ENCODE results near the gene GPR141. TPM values are rescaled to one million over a fixed set of nuclear protein-coding genes. Genes with fewer than 3 reads are reported as not detected.

GPR141 gene
- total and polyA plus RNA-seq, 2 donors (not counting 1 experiment from before 2014, with no cell fraction given): not detected

DNA sequence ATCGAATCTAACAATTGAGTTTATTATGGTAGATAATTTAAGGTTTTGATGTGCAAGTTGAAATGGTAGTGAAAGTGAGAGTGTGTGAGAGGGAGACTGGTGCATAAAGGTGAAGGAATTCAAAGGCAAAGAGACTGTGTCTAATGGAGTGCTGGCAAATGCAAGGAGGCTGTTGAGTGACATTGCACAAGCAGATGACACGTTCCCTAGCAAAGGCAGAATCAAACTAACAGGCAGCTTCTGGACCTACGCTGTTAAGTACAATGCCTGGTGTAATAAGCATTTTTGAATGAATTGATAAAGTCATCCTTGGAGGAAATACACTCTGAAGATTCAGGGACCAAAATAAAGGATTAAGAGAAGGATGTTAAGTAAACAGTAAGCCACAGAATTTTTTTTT, 11.7 kb upstream of the GPR141 start:
- Mint-ChIP-seq H3K9me3 (ENCODE audit: insufficient read depth) (no peaks in the 10 kb centered on the region), H3K27me3 (peaks cover 68% of the 10 kb centered on the region), H3K27ac (no peak overlapping the region), H3K4me1 (peaks cover 4% of the 10 kb centered on the region), H3K4me3 (no peak overlapping the region)
- no peak overlapping the region for H3K4me3 ChIP-seq (ENCODE audit: control extremely low read depth in 1 of 5, extremely low read depth in 1 of 5, insufficient read depth in 1 of 5, low read depth in 2 of 5, low read length in 4 of 5)
- POLR2A ChIA-PET: no interaction called here
- no peak for DNase-seq
- no peaks in the 10 kb centered on the region for H3K79me2 ChIP-seq (ENCODE audit: control insufficient read depth, insufficient read depth, low read length)
- H3K36me3 ChIP-seq (replicated peaks in 1 of 2; ENCODE audit: control extremely low read depth in 1 of 2, control insufficient read depth in 1 of 2, extremely low read depth in 1 of 2, insufficient read depth in 2 of 2, low read length in 1 of 2): no peaks in the 10 kb centered on the region
- peaks cover 0 to 54% (median 15%) of the 10 kb centered on the region in 4 experiments for H3K27me3 ChIP-seq (replicated peaks in 1 of 4; ENCODE audit: control extremely low read depth in 1 of 4, control insufficient read depth in 3 of 4, insufficient read depth in 4 of 4, low read length in 3 of 4)
- CTCF ChIA-PET: interaction anchor here (0.7 kb wide), 1 partner anchor 11 kb away, joined by 3 read pairs; no protein-coding TSS in a partner anchor
- 93% methylated on average over 2 of the region's 3 CpGs for WGBS (ENCODE audit: insufficient coverage)
- no peak for ATAC-seq (ENCODE audit: low read depth)
- TF ChIP-seq, protein P1, sequence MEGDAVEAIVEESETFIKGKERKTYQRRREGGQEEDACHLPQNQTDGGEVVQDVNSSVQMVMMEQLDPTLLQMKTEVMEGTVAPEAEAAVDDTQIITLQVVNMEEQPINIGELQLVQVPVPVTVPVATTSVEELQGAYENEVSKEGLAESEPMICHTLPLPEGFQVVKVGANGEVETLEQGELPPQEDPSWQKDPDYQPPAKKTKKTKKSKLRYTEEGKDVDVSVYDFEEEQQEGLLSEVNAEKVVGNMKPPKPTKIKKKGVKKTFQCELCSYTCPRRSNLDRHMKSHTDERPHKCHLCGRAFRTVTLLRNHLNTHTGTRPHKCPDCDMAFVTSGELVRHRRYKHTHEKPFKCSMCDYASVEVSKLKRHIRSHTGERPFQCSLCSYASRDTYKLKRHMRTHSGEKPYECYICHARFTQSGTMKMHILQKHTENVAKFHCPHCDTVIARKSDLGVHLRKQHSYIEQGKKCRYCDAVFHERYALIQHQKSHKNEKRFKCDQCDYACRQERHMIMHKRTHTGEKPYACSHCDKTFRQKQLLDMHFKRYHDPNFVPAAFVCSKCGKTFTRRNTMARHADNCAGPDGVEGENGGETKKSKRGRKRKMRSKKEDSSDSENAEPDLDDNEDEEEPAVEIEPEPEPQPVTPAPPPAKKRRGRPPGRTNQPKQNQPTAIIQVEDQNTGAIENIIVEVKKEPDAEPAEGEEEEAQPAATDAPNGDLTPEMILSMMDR (IDR thresholded peaks at IDR 0.05): no peak
- TF ChIP-seq EZH2 (IDR thresholded peaks at IDR 0.05; ENCODE audit: borderline replicate concordance, insufficient read depth, low read depth, low read length, poor library complexity, severe bottlenecking): no peak
- H3K9me3 ChIP-seq (ENCODE audit: control extremely low read depth in 1 of 3, control insufficient read depth in 2 of 3, insufficient read depth in 1 of 3, low read length in 2 of 3): peaks cover 0 to 4% (median 0%) of the 10 kb centered on the region in 3 donors
- peaks cover 0 to 4% of the 10 kb centered on the region in 2 donors for H3K4me1 ChIP-seq (ENCODE audit: control insufficient read depth in 2 of 2, insufficient read depth in 2 of 2, low read length in 2 of 2)
- H3K27ac ChIP-seq (ENCODE audit: low read length in 2 of 2): no peak overlapping the region
- no peak overlapping the region for H3K9ac ChIP-seq (ENCODE audit: low read length)
- intact Hi-C loops (cut with micrococcal nuclease): no loop called here
- no peak overlapping the region for H2AFZ ChIP-seq (ENCODE audit: insufficient read depth, low read depth, low read length, poor library complexity, severe bottlenecking)
- H3K4me2 ChIP-seq (replicated peaks; ENCODE audit: low read depth, low read length, poor library complexity, severe bottlenecking): no peak overlapping the region
- no peaks in the 10 kb centered on the region for H4K20me1 ChIP-seq (ENCODE audit: control insufficient read depth, insufficient read depth, low read length, poor library complexity, severe bottlenecking)

DNA sequence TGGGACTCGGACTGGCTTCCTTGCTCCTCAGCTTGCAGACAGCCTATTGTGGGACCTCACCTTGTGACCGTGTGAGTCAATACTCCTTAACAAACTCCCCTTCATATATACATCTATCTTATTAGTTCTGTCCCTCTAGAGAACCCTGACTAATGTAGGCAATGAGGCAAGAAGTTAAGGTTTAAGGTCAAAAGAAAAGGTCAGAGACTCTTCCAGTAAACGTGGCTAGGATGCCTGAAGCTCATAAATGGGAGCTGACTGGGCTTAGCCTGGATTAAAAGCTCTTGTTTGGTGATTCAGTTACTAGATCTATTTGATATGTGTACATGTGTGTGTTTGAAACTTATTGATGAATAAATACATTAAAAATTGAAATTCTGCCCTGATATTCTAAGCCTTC, 10.6 kb upstream of the GPR141 start:
- no peak overlapping the region for H3K27ac Mint-ChIP-seq
- Histone ChIP-seq H3K36me3 (replicated peaks in 1 of 2; ENCODE audit: control extremely low read depth in 1 of 2, control insufficient read depth in 1 of 2, extremely low read depth in 1 of 2, insufficient read depth in 2 of 2, low read length in 1 of 2) (no peaks in the 10 kb centered on the region), H3K27me3 (replicated peaks in 1 of 4; ENCODE audit: control extremely low read depth in 1 of 4, control insufficient read depth in 3 of 4, insufficient read depth in 4 of 4, low read length in 3 of 4) (peaks cover 0 to 61% (median 16%) of the 10 kb centered on the region in 4 experiments), H3K4me1 (ENCODE audit: control insufficient read depth in 2 of 2, insufficient read depth in 2 of 2, low read length in 2 of 2) (peaks cover 0 to 4% of the 10 kb centered on the region in 2 donors), H4K20me1 (ENCODE audit: control insufficient read depth, insufficient read depth, low read length, poor library complexity, severe bottlenecking) (no peaks in the 10 kb centered on the region), H3K79me2 (ENCODE audit: control insufficient read depth, insufficient read depth, low read length) (no peaks in the 10 kb centered on the region), H2AFZ (ENCODE audit: insufficient read depth, low read depth, low read length, poor library complexity, severe bottlenecking) (no peak overlapping the region), H3K4me2 (replicated peaks; ENCODE audit: low read depth, low read length, poor library complexity, severe bottlenecking) (no peak overlapping the region), H3K4me3 (ENCODE audit: control extremely low read depth in 1 of 5, extremely low read depth in 1 of 5, insufficient read depth in 1 of 5, low read depth in 2 of 5, low read length in 4 of 5) (no peak overlapping the region), H3K9ac (ENCODE audit: low read length) (no peak overlapping the region), H3K27ac (ENCODE audit: low read length in 2 of 2) (no peak overlapping the region), H3K9me3 (ENCODE audit: control extremely low read depth in 1 of 3, control insufficient read depth in 2 of 3, insufficient read depth in 1 of 3, low read length in 2 of 3) (peaks cover 0 to 4% (median 0%) of the 10 kb centered on the region in 3 donors)
- no peaks in the 10 kb centered on the region for H3K9me3 Mint-ChIP-seq (ENCODE audit: insufficient read depth)
- ChIA-PET CTCF (no interaction called here), POLR2A (no interaction called here)
- no peak overlapping the region for H3K4me3 Mint-ChIP-seq
- DNase-seq (no peak), ATAC-seq (ENCODE audit: low read depth) (no peak)
- TF ChIP-seq, protein P1 (IDR thresholded peaks at IDR 0.05): no peak
- TF ChIP-seq EZH2 (IDR thresholded peaks at IDR 0.05; ENCODE audit: borderline replicate concordance, insufficient read depth, low read depth, low read length, poor library complexity, severe bottlenecking): no peak
- no CpG with 5 or more reads among the region's 3 CpGs for WGBS (ENCODE audit: insufficient coverage)
- H3K4me1 Mint-ChIP-seq: peaks cover 4% of the 10 kb centered on the region
- H3K27me3 Mint-ChIP-seq: peaks cover 66% of the 10 kb centered on the region
- intact Hi-C loops (cut with micrococcal nuclease): no loop called here

Data from B cell (primary cell).